Middle frontal gyrus (tissue), 1 donor: ENCODE measurements around the gene HCFC1R1.
"Not testable (repeated sequence)": the region's sequence is repeated elsewhere in the genome, so short reads cannot be mapped to it uniquely, and the experiment has no call there.

ENCODE experiments used
- DNase-seq: peaks from one replicate; pipeline ENCODE4 v3.0.0-alpha.2; 2015; ENCODE audit warnings: low spot score; ENCODE audit errors: extremely low spot score

Gene HCFC1R1

DNA sequence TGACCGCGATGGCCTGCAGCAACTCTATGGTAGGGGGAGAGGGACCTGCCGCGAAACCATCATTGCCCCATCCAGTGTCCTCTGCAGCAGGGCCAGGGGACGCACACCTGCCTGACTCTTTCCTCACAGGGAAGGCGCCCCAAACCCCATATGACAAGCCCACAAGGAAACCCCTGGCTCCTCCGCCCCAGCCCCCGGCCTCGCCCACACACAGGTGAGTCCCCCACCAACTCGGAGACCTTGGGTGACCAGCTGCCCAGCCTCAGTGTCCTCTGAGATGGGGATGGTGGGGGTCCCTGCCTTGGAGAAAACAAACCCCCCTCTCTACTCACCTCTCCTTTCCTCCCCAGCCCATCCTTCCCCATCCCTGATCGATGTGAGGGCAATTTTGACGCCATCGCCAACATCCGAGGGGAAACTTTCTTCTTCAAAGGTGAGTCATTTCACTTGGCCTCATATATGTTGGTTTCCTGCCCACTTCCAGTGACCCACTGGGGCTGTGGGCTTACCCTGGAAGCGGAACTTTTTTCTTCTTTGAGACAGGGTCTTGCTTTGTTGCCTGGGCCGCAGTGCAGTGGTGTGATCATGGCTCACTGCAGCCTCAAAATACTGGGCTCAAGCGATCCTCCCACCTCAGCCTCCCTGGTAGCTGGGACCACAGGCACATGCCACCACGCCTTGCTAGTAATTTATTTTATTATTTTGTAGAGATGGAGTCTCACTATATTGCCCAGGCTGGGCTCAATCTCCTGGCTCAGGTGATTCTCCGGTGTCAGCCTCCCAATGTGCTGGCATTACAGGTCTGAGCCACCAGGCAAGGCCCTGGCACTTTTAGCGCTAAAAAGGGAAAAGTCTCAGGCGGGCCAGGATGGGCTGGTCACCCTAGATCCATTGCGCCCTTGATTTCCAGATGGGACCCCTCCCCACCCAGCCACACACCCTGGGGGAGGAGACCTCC, 33.7 kb upstream of the HCFC1R1 start:
- no peak for DNase-seq

DNA sequence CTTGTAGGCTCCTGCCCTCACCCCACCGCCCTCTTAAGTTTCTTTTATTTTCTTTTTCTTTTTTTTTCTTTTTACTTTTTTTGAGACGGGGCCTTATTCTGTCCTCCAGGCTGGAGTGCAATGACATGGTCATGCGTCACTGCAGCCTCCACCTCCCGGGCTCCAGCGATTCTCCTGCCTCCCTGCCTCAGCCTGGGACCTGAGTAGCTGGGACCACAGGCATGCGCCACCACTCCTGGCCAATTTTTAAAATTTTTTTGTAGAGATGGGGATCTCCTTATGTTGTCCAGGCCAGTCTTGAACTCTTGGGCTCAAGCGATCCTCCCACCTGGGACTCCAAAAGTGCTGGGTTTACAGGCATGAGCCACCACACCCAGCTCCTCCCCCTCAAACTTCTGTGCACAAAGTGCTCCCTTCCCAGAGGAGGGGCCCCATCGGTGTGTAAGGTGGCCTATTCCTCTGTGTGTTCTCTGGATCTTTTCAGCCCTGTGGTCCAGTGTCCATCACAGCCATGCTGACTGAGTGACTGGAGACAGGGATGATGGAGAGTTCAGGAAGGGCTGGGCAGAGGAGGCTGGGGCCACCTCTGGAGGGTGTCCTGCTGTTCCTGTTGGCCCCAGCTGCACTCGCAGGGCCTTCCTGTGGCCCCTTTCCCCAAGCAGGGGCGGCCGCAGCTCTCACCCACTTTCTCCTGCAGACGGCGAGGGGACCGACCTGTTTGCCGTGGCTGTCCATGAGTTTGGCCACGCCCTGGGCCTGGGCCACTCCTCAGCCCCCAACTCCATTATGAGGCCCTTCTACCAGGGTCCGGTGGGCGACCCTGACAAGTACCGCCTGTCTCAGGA, 32.8 kb upstream of the HCFC1R1 start:
- no peak for DNase-seq

DNA sequence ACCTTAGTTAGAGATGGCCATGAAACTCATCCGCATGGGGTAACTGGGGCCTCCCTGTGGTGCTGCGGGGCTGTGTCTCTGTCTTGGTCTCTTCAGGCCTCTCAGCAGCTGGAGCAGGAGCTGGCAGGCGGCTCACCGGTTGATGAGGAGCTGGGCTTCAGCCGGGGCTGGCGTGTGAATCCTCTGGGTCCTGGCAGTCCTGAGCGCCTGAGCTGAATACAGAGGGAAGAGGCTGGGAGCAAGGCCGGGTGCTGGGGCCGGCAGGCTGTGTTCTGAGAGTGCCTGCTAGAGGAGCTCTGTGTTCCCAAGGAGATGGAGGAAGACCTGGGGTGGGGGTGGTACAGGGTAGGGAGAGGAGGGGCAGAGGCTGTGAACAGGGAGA, 32.0 kb upstream of the HCFC1R1 start:
- DNase-seq: not testable (repeated sequence)

DNA sequence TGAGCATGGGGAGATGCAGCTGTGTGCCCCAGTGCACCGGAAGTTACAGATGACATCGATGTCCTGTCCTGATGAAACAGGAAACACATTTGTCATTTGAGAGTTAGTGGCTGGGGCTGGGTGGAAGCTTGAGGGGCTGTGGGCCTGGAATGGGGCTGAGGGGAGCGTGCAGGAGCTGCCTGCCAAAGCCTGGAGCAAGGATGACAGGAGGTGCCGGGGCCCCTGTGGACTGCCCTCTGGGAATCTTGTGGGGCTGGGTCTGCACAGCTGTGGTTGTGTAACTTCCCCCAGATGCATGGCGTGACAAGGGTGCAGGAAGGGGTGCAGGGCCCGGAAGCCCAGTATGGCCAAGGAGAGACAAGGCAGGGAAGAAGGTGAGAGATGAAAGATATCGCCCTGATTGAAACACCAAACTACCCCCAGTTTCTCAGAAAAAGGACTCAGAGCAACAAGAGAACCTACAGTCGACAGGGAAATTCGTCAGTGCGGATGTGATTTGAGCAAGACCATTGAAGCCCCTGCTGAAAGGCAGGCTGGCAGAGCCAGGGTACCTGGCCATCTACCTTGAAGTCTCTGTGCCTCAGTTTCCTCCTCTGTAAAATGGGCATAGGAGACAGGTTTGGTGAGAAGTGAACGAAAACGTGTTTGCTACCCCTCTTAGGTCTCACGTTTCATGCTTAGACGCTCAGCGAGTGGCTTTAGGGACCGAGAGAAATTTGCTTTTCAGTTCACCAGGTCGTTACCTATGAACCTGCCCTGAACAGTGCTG, 31.4 kb upstream of the HCFC1R1 start:
- no peak for DNase-seq

DNA sequence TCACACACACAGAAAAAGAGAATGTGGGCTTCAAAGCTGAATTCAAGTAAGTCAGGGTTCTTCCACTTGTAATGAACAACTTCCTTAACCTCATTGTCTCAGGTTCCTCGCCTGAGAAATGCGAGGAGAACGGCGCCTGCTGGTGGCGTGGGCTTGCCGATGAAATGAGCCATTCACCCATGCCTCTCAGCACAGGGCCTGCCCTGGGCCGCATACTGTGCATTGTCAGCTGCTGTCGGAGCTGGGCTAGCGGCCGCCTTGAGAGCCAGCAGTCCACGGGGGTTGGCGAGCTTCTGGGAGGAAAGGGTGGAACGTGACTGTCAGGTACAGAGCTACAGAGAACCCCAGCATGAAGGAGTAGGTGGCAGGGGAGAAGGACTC, 29.6 kb upstream of the HCFC1R1 start:
- not testable (repeated sequence) for DNase-seq

DNA sequence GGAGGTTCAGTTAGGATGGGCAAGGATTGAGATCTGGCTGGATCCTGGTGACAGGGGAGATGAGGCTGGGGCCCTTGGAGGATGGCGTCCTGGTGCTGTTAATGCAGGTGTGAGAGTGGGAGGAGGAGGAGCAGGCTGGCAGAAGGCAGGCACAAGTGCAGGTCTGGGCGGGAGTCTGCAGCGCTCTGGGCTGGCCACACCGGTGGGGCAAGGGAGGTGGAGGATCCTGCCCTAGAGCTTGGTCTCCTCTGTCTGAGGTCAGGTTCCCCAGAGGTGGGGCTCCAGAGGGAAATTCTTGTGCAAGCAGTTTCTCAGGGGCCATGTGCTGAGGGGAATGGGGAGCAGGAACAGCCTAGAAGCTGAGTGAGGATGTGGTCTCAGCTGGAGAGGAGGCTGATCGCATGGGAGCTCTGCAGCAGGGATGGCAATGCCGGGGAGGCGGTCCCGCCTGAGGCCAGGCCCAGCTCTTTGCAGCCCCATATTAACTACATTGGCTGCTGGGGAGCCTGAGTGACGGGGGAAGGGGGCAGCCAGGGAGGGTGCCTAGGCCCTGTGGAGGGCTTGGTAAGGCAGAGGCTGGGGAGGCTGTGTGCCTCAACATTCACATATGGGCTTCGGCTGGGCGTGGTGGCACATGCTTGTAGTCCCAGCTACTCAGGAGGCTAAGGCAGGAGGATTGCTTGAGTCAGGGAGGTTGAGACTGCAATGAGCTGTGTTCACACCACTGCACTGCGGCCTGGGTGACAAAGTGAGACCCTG, 29.0 kb upstream of the HCFC1R1 start:
- not testable (repeated sequence) for DNase-seq

DNA sequence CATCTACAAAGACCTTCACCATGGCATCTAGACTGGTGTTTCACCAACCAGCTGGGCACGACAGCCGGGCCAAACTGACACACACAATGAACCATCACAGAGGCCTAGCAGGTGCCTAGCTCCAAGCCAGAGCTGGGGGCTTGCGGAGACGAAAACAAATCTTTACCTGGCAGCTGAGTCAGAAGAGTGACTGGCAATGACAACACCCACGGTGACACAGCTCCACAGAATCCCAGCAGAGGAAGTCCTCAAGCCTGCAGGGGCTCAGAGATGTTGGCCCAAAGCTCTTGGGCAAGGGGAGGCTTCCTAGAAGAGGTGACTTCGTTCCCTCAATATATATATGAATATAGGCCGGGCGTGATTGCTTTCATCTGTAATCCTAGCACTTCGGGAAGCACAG, 27.8 kb upstream of the HCFC1R1 start:
- no peak for DNase-seq

DNA sequence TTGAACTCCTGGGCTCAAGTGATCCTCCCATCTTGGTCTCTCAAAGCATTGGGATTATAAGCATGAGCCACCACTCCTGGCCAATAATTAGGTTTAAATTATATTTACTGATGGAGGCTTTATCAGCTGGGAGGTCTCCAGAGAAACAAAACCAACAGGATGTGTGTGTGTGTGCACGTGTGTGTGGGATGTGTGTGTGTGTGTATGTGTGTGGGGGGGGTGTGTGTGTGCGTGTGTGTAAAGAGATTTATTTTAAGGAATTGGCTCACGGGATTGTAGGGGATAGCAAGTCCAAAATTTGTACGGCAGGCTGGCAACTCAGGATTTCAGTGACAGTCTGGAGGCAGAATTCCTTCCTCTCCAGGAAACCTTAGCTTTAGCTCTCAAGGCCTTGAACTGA, 27.3 kb upstream of the HCFC1R1 start:
- DNase-seq: no peak

DNA sequence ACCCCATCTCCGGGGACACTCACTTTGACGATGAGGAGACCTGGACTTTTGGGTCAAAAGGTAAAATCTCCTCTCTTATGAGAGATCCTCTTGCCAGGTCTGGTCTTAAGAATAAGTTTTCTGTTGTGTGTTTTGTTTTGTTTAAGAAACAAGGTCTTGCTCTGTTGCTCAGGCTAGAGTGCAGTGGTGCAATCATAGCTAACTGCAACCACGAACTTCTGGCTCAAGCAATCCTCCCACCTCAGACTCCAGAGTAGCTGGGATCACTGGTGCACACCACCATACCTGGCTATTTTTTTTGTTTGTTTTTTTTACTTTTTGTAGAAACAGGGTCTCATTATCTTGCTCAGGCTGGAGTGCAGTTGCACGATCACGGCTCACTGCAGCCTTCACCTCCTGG, 26.7 kb upstream of the HCFC1R1 start:
- no peak for DNase-seq

DNA sequence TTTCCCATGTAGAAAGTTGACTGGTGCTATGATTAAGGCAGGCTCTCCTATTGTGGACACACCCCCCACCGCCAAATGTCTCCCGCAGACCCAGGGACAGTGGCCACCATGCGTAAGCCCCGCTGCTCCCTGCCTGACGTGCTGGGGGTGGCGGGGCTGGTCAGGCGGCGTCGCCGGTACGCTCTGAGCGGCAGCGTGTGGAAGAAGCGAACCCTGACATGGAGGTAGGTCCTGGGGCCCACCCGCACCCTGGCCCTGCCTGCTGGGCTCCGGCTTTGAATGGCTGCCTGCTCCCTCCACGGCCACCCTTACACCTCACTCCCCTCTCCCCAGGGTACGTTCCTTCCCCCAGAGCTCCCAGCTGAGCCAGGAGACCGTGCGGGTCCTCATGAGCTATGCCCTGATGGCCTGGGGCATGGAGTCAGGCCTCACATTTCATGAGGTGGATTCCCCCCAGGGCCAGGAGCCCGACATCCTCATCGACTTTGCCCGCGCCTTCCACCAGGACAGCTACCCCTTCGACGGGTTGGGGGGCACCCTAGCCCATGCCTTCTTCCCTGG, 26.3 kb upstream of the HCFC1R1 start:
- DNase-seq: no peak

DNA sequence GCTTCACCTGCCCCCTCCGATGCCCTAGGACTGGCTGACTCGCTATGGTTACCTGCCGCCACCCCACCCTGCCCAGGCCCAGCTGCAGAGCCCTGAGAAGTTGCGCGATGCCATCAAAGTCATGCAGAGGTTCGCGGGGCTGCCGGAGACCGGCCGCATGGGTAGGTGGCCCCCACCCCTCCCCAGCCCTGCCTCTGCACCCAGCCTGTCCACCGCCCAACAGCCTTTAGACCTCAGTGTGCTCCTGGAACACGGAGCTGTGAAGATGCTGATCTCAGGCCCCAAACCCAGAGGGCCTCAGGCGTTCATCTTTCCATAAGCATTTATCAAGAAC, 23.6 kb upstream of the HCFC1R1 start:
- no peak for DNase-seq

DNA sequence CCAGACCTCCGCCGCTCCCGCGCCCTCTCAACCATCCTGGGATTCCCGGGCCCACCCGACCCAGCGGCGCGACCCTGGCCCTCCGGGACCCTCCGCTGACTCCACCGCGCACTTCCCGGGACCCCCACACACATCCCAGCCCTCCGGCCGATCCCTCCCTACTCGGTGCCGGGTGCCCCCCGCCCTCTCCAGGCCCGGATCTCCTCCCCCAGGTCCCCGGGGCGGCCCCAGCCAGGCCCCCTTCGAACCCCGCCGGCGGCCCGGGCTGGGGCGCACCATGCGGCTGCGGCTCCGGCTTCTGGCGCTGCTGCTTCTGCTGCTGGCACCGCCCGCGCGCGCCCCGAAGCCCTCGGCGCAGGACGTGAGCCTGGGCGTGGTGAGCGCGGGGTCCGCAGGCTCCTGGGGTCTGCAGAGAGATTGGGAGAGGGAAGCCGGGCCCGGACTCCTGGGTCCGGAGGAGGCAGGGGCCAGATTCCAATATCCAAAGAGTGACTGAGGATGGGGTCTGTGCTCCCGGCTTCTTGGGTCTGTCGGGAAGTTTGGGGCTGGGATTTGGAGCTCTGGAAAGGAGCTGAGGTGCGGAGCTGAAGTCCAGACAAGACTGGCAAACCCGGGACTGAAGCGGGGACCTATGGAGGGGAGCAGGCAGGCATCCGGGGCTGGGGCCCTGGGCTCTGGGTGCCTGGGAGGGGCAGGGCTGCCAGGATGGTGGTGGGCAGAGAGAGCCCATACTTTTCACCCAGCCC, 23.1 kb upstream of the HCFC1R1 start:
- DNase-seq: no peak

DNA sequence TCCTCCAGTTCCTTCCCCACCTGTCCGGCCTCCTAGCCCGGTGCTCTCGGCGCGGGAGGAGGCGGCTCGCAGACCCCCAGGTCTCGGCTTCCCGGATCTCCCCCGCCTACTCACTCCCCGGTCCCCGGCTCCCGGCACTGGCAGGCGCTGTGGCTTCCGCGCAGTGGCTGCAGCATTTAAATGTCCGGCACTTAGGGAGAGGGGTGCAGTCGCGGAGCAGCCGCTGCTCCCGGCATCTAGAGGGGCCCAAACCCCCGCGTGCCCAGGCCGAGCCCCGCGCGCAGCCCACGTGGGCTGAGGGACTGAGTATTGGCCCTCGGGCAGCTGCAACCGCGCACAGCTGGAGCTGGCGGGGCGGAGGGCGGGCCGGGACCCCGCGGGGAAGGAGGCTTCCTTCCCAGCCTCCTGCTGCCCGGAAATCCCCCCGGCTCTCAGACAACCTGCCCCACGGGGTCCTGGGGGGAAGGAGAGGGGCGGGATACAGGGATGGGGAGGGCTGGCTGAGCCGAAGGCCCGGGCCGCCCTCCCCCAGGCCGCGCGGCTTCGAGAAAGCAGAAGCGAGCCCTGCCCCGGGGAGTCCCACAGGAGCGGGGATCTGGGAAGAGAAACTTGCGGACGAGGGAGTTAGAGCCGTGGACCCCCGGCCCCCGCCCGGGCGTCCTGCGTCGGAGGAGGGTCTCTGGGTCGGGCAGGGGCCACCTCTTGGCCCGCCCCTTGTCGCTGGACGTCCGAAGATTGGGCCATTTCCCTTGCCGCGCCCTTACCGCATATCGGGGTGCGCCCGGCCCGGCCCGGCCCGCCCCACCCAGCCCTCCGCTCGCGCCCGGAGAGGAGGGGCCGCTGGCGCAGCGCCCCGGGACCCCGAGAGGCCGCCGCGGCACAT, 22.3 kb upstream of the HCFC1R1 start, which contains the start of gene MMP25:
Gene MMP25 (plus strand): TSS at position 804 of the 883 bp plus-strand sequence. CDS start 357 bp downstream, outside the sequence.
- DNase-seq: no peak

DNA sequence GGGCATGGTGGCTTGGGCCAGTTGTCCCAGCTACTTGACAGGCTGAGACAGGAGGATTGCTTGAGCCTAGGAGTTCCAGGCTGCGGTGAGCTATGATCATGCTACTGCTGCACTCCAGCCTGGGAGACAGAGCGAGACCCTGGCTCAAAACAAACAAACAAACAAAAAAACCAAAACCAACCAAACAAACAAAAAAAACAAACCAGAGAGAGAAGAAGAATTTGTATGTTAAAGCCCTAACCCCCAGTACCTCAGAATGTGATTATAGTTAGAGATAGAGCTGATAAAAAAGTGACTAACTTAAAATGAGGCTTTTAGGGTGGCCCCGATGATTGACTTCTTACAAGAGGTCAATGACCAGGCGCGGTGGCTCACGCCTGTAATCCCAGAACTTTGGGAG, 21.0 kb upstream of the HCFC1R1 start:
- DNase-seq: no peak

DNA sequence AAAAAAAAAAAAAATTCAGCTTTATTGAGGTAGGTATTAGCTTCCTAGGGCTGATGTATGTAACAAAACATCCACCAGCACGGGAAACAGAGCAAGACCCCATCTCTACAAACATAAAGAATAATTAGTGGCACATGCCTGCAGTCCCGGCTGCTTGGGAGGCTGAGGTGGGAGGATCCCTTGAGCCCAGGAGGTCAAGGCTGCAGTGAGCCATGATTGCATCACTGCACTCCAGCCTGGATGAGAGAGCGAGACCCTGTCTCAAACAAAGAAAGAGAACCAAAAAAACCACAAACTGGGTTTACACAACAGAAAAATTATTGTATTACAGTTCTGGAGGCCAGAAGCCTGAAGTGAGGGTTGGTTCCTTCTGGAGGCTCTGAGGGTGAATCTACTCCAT, 18.6 kb upstream of the HCFC1R1 start:
- no peak for DNase-seq

DNA sequence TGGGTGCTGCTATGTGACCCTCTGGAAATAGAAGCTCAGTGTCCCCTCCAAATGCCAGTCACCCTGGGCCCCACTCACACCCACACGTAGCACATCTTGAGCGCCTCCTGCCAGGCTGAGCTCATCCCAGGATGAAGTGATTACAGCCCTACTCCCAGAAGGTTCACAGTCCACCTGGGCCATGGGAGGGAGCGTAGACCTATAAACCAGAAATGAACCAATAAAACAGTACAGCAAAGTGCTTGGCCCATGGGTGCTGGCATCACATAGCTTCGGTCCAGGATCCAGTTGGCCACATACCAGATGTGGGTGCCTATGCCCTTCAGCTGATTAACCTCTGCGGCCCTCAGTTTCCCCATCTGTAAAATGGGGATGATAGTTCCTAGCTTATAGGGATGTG, 15.2 kb upstream of the HCFC1R1 start:
- no peak for DNase-seq

DNA sequence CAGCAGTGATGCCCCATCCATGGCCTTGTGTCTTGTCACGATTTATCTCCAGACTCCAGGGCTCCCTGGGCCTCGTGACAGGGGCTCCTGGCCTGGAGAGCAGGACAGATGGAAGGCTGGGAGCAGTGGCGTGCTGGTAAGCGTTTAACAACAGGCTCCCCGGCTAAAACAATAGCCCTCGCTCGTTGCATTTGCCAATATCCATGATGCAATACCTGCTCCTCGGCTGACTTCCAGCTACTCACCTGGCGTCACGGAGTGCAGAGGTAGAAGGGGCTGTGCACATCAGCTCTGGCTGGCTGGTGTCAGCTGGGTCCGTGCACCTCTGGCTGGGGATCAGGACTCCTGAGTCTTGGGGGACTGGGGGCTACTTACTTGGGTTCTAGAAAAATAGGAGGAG, 14.5 kb upstream of the HCFC1R1 start:
- no peak for DNase-seq

DNA sequence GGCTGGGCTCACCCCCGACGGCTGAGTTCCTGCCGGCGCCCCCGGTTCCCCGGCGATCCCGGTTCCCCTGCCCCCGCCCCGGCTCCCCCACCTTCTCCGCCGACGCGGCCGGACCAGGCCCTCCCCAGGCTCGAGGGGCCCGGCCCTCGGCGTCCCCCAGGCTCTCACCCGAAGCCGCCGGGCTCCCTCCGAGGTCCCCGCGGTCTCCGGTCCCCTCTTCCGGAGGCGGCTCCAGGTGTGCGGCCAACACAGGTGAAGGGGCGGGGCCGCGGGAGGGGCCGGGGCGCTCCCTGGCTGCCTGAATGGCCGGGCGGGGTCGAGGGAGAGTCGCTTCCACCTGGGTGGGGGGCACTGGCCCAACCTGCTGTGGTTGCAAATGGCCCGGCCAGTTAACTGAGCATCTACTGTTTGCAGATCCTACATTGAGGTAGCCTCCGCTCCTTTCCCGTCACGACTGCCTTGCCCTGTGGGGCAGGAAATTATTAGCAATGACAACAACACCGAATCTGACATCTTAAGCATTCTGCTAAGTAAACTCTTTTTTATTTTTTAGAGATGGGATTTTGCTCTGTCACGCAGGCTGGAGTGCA, 13.1 kb upstream of the HCFC1R1 start, which contains the start of gene BICDL2:
Gene BICDL2 (minus strand): TSS at position 219 of the 590 bp plus-strand sequence. CDS start 1,448 bp downstream, outside the sequence.
- no peak for DNase-seq
